Liver (tissue), 9 donors: ENCODE results near the gene WDR17. TPM values are rescaled to one million over a fixed set of nuclear protein-coding genes. Genes with fewer than 3 reads are reported as not detected.

Experiments
- DNase-seq: peaks from one replicate; pipeline ENCODE4 v3.0.0-alpha.2; 2017; ENCODE audit warnings: low spot score
- H3K27ac ChIP-seq, 2 donors: one replicate each; pipeline ENCODE4 v1.7.0; 2013; ENCODE audit warnings: inconsistent platforms in 2 of 2, low read length in 2 of 2, control low read depth in 1 of 2, low read depth in 1 of 2, mild to moderate bottlenecking in 1 of 2
- H3K27me3 ChIP-seq, 4 donors: one replicate each; pipeline versions ENCODE4 v1.6.1 to v1.7.0; 2013; ENCODE audit warnings: low read length in 3 of 4, inconsistent platforms in 1 of 4, mild to moderate bottlenecking in 1 of 4, moderate library complexity in 1 of 4; ENCODE audit not compliant: control insufficient read depth in 4 of 4, insufficient read depth in 4 of 4
- H3K36me3 ChIP-seq, 4 donors: one replicate each; pipeline versions ENCODE4 v1.6.1 to v1.7.0; 2013; ENCODE audit warnings: low read length in 3 of 4, mild to moderate bottlenecking in 3 of 4, low read depth in 1 of 4, moderate library complexity in 1 of 4; ENCODE audit not compliant: control insufficient read depth in 4 of 4, insufficient read depth in 3 of 4
- H3K4me1 ChIP-seq, 4 donors: one replicate each; pipeline versions ENCODE4 v1.6.1 to v1.7.0; 2013; ENCODE audit warnings: low read length in 3 of 4, mild to moderate bottlenecking in 3 of 4, moderate library complexity in 1 of 4; ENCODE audit not compliant: control insufficient read depth in 4 of 4, insufficient read depth in 4 of 4
- H3K4me3 ChIP-seq, 3 donors: one replicate each; pipeline versions ENCODE4 v1.6.1 to v1.7.0; 2013; ENCODE audit warnings: low read length in 3 of 3, control low read depth in 1 of 3, low read depth in 1 of 3, mild to moderate bottlenecking in 1 of 3
- H3K9ac ChIP-seq, 2 donors: one replicate each; pipeline ENCODE4 v1.7.0; 2013; ENCODE audit warnings: low read length in 2 of 2, mild to moderate bottlenecking in 2 of 2, moderate library complexity in 2 of 2, control low read depth in 1 of 2, low read depth in 1 of 2
- H3K9me3 ChIP-seq, 4 donors: one replicate each; pipeline versions ENCODE4 v1.6.1 to v1.7.0; 2013; ENCODE audit warnings: low read length in 3 of 4; ENCODE audit not compliant: control insufficient read depth in 4 of 4
- ATF3 ChIP-seq: IDR thresholded peaks from 2 replicates; pipeline ENCODE4 v1.6.1; 2016; ENCODE audit warnings: antibody characterized with exemption
- CTCF ChIP-seq: fragments of 150-350 bp; IDR thresholded peaks from 2 replicates; pipeline ENCODE4 v1.5.1; 2017; ENCODE audit warnings: improper control_type of control experiment, low read depth, low read length; ENCODE audit not compliant: missing input control
- EGR1 ChIP-seq, 2 donors: IDR thresholded peaks; 2 replicates each; pipeline ENCODE4 v1.6.1; 2016 to 2018; ENCODE audit warnings: antibody characterized with exemption in 2 of 2, low read depth in 2 of 2
- FOXA1 ChIP-seq: IDR thresholded peaks from 2 replicates; pipeline ENCODE4 v1.6.1; 2016; ENCODE audit warnings: antibody characterized with exemption
- FOXA2 ChIP-seq: IDR thresholded peaks from 2 replicates; pipeline ENCODE4 v1.6.1; 2016; ENCODE audit warnings: antibody characterized with exemption
- GABPA ChIP-seq, 2 donors: IDR thresholded peaks in 1 of 2; conservative IDR thresholded peaks in 1 of 2; 2 replicates each; pipeline ENCODE4 v1.6.1; 2016; ENCODE audit warnings: antibody characterized with exemption in 2 of 2, mild to moderate bottlenecking in 1 of 2, moderate library complexity in 1 of 2
- HNF4A ChIP-seq, 2 donors: conservative IDR thresholded peaks; 2 replicates each; pipeline ENCODE4 v1.6.1; 2016; ENCODE audit warnings: antibody characterized with exemption in 2 of 2, mild to moderate bottlenecking in 2 of 2
- HNF4G ChIP-seq: IDR thresholded peaks from 2 replicates; pipeline ENCODE4 v1.6.1; 2016; ENCODE audit warnings: antibody characterized with exemption
- JUND ChIP-seq, 2 donors: IDR thresholded peaks; 2 replicates each; pipeline ENCODE4 v1.6.1; 2016; ENCODE audit warnings: antibody characterized with exemption in 2 of 2
- MAX ChIP-seq: IDR thresholded peaks from 2 replicates; pipeline ENCODE4 v1.6.1; 2016; ENCODE audit warnings: antibody characterized with exemption
- NR2F2 ChIP-seq: IDR thresholded peaks from 2 replicates; pipeline ENCODE4 v1.6.1; 2016; ENCODE audit warnings: antibody characterized with exemption
- RAD21 ChIP-seq, 2 donors: IDR thresholded peaks; 2 replicates each; pipeline ENCODE4 v1.6.1; 2016; ENCODE audit warnings: antibody characterized with exemption in 2 of 2, mild to moderate bottlenecking in 2 of 2
- REST ChIP-seq: IDR thresholded peaks from 2 replicates; pipeline ENCODE4 v1.6.1; 2016; ENCODE audit warnings: antibody characterized with exemption, mild to moderate bottlenecking
- RXRA ChIP-seq, 2 donors: IDR thresholded peaks; 2 replicates each; pipeline ENCODE4 v1.6.1; 2017 to 2018; ENCODE audit warnings: antibody characterized with exemption in 2 of 2, mild to moderate bottlenecking in 1 of 2
- SP1 ChIP-seq: IDR thresholded peaks from 2 replicates; pipeline ENCODE4 v1.6.1; 2018; ENCODE audit warnings: antibody characterized with exemption, mild to moderate bottlenecking
- TAF1 ChIP-seq: conservative IDR thresholded peaks from 2 replicates; pipeline ENCODE4 v1.6.1; 2016; ENCODE audit warnings: antibody characterized with exemption, mild to moderate bottlenecking
- YY1 ChIP-seq: IDR thresholded peaks from 2 replicates; pipeline ENCODE4 v1.6.1; 2016; ENCODE audit warnings: antibody characterized with exemption, mild to moderate bottlenecking
- ZBTB33 ChIP-seq: IDR thresholded peaks from 2 replicates; pipeline ENCODE4 v1.6.1; 2016; ENCODE audit warnings: antibody characterized with exemption
- WGBS: extraction: QIAGEN DNeasy Blood & Tissue Kit; methylation state at CpG from one replicate; pipeline ENCODE4 v1.1.7; 2013; 5-methylcytosine and 5-hydroxymethylcytosine counted together
- polyA plus RNA-seq, 2 donors: library from polyadenylated mRNA; stranded (reverse) in 1 of 2; unstranded in 1 of 2; fragments of 200-250 nt in 1 of 2; fragments of >200 nt in 1 of 2; fragmentation: Nextera tagmentation in 1 of 2; extraction: Ambion mirVana in 1 of 2; gene quantifications; one replicate each; pipeline versions ENCODE4 v1.2.1 to v1.2.3, GENCODE V29; 2013 to 2015
- total RNA-seq, 2 donors: library from RNA; depleted of rRNA; stranded (reverse); fragments of >200 nt; gene quantifications; one replicate each; pipeline ENCODE4 v1.2.3, GENCODE V29; 2014
- donor health status: healthy.
- donor health status: healthy.
- donor health status: healthy.
- donor health status: healthy.
- donor health status: healthy.

WDR17 gene
- total and polyA plus RNA-seq, 4 donors, result 0.14 to 0.84 (median 0.34) TPM

- Histone ChIP-seq H3K4me1 (no peaks in the 10 kb centered on the region), H3K9me3 (no peaks in the 10 kb centered on the region), H3K9ac (no peak overlapping the region), H3K4me3 (no peak overlapping the region), H3K36me3 (no peaks in the 10 kb centered on the region), H3K27me3 (peaks cover 0 to 4% (median under 1%) of the 10 kb centered on the region in 4 donors), H3K27ac (no peak overlapping the region)
- no peak for DNase-seq
- WGBS, result 80% methylated on average over 2 of the region's 2 CpGs
- TF ChIP-seq GABPA (IDR thresholded peaks at IDR 0.05 in 1 of 2, conservative IDR thresholded peaks at IDR 0.05 in 1 of 2) (no peak), RXRA (IDR thresholded peaks at IDR 0.05) (no peak), HNF4G (no peak), ZBTB33 (no peak), YY1 (no peak), EGR1 (IDR thresholded peaks at IDR 0.05; ENCODE audit: low read depth in 2 of 2) (no peak), SP1 (no peak), FOXA2 (no peak), JUND (IDR thresholded peaks at IDR 0.05) (no peak), NR2F2 (no peak), HNF4A (conservative IDR thresholded peaks at IDR 0.05) (no peak), REST (no peak), CTCF (no peak), TAF1 (no peak), MAX (no peak), RAD21 (IDR thresholded peaks at IDR 0.05) (no peak), FOXA1 (no peak), ATF3 (no peak)
These were observed 19.1 kb downstream of the WDR17 start for GRCh38 chr4:176084769-176085168.
